ENCODE measurements around the gene MAP3K20. TPM values are rescaled to one million over a fixed set of nuclear protein-coding genes. Genes with fewer than 3 reads are reported as not detected.
A peak's percentile ranks its signal among the peaks of the same experiment; 100 is the strongest.

The MAP3K20 gene
- total and polyA plus RNA-seq, 2 of the 4 experiments (the other 2 are of a cell fraction) = 27.5 to 84.4 TPM

DNA sequence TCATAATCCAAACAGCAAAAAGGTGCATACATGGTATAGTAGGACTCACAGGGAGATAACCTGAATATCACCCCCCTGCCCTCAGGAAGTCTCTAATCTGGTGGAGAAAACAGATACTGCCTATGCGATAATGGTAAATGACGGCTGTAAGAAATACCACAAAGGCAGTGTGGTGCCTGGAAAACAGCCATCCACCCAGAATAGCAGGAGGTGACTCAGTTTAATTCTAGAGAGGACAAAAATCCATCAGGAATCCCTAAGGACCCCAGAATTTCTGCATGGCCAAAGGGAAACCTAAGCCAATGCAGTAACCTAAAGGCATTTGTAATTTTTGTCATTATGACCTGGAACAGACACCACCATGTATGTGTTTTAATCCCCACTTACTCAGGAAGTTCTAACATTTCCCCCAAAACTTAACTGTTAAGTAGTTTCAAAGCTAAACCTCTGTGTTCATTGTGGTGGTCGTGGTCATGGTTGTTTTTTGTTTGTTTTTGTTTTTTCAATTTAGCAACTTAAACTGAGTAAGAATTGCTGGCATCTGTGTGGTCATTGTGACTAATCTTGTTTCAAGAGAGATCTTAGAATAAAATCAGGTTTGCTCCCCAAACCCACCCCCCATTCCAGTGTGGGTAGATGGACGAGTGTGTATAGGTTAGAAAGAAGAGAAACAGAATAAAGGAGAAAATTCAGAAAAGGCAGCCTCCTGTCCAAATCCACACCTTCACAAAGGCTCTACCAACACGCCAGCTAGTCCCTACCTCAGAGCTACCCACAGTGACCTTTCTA is 157.5 kb downstream of the MAP3K20 start:
- no peak overlapping the region for H2BK5ac ChIP-seq (ENCODE audit: low read depth, low read length, poor library complexity, severe bottlenecking)
- ATAC-seq (ENCODE audit: low read depth) (no peak), DNase-seq (peak; percentile 26)
- no peak overlapping the region for H2AK5ac ChIP-seq (ENCODE audit: low read depth, low read length)
- no peak overlapping the region for H4K91ac ChIP-seq (ENCODE audit: insufficient read depth, low read depth, low read length)
- no TSS peak for BruUV-seq (replicated peaks)
- H2BK15ac ChIP-seq (ENCODE audit: low read depth, low read length) = no peak overlapping the region
- in situ Hi-C loops (cut with MboI; ENCODE audit: low sequenced_read_pairs) (no loop called here), dilution Hi-C loops (cut with HindIII; ENCODE audit: low sequenced_read_pairs, unreplicated experiment) (no loop called here), intact Hi-C loops (cut with micrococcal nuclease) (no loop called here)
- H3K9me1 ChIP-seq (ENCODE audit: insufficient read depth, low read length) = peaks cover 5% of the 10 kb centered on the region; the same call in 1 of the 2 replicates
- no peak overlapping the region for H3K18ac ChIP-seq (ENCODE audit: low read depth, low read length)
- no peak overlapping the region for H4K5ac ChIP-seq (ENCODE audit: low read depth, low read length)
- peaks cover 17% of the 10 kb centered on the region for H3K36me3 ChIP-seq (ENCODE audit: control insufficient read depth, insufficient read depth, low read length)
- no peaks in the 10 kb centered on the region for H3K27me3 ChIP-seq (ENCODE audit: control insufficient read depth, insufficient read depth, low read length)
- H3K27ac ChIP-seq (ENCODE audit: insufficient read depth, low read length) = no peak overlapping the region
- no peaks in the 10 kb centered on the region for H3K4me1 ChIP-seq (ENCODE audit: control insufficient read depth, insufficient read depth, low read length)
- 100% methylated on average over 1 of the region's 5 CpGs; no CpG with 5 or more reads in 1 of the 2 experiments for WGBS, 2 experiments (ENCODE audit: extremely low coverage in 2 of 2, insufficient read length in 1 of 2)
- no peak overlapping the region for H2AFZ ChIP-seq (replicated peaks; ENCODE audit: low read length, poor library complexity)
- CTCF ChIA-PET = no interaction called here
- no peak overlapping the region for H3K23ac ChIP-seq (ENCODE audit: low read depth, low read length)
- no peak overlapping the region for H3K14ac ChIP-seq (replicated peaks; ENCODE audit: low read depth, low read length)
- no peak overlapping the region for H3K4me2 ChIP-seq (ENCODE audit: low read depth, low read length)
- POLR2A ChIA-PET (ENCODE audit: unreplicated experiment) = no interaction called here
- no peak overlapping the region for H3K56ac ChIP-seq (ENCODE audit: extremely low read depth, insufficient read depth, low read length)
- no peak overlapping the region for H2AK9ac ChIP-seq (replicated peaks; ENCODE audit: low read depth, low read length, poor library complexity)
- no peak overlapping the region for H4K8ac ChIP-seq (ENCODE audit: low read depth in 2 of 2, low read length in 2 of 2)
- TF ChIP-seq RCOR1 (IDR thresholded peaks at IDR 0.05; ENCODE audit: insufficient replicate concordance, low read length) = no peak
- no peak for TF ChIP-seq RAD21 (IDR thresholded peaks at IDR 0.05; ENCODE audit: low read length)
- TF ChIP-seq, protein P1, sequence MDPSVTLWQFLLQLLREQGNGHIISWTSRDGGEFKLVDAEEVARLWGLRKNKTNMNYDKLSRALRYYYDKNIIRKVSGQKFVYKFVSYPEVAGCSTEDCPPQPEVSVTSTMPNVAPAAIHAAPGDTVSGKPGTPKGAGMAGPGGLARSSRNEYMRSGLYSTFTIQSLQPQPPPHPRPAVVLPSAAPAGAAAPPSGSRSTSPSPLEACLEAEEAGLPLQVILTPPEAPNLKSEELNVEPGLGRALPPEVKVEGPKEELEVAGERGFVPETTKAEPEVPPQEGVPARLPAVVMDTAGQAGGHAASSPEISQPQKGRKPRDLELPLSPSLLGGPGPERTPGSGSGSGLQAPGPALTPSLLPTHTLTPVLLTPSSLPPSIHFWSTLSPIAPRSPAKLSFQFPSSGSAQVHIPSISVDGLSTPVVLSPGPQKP (IDR thresholded peaks at IDR 0.05; ENCODE audit: borderline replicate concordance, low read depth, low read length) = no peak
- TF ChIP-seq, protein P2, sequence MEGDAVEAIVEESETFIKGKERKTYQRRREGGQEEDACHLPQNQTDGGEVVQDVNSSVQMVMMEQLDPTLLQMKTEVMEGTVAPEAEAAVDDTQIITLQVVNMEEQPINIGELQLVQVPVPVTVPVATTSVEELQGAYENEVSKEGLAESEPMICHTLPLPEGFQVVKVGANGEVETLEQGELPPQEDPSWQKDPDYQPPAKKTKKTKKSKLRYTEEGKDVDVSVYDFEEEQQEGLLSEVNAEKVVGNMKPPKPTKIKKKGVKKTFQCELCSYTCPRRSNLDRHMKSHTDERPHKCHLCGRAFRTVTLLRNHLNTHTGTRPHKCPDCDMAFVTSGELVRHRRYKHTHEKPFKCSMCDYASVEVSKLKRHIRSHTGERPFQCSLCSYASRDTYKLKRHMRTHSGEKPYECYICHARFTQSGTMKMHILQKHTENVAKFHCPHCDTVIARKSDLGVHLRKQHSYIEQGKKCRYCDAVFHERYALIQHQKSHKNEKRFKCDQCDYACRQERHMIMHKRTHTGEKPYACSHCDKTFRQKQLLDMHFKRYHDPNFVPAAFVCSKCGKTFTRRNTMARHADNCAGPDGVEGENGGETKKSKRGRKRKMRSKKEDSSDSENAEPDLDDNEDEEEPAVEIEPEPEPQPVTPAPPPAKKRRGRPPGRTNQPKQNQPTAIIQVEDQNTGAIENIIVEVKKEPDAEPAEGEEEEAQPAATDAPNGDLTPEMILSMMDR (conservative IDR thresholded peaks at IDR 0.05; ENCODE audit: low read depth, low read length) = no peak
- no peak for TF ChIP-seq CHD1 (IDR thresholded peaks at IDR 0.05; ENCODE audit: low read depth, low read length)
- TF ChIP-seq CEBPB (IDR thresholded peaks at IDR 0.05; ENCODE audit: low read depth, low read length) = no peak
- no peak for TF ChIP-seq POLR2A (IDR thresholded peaks at IDR 0.05; ENCODE audit: low read depth, low read length)
- TF ChIP-seq RFX5 (IDR thresholded peaks at IDR 0.05; ENCODE audit: low read depth, low read length) = no peak
- TF ChIP-seq, protein P3, sequence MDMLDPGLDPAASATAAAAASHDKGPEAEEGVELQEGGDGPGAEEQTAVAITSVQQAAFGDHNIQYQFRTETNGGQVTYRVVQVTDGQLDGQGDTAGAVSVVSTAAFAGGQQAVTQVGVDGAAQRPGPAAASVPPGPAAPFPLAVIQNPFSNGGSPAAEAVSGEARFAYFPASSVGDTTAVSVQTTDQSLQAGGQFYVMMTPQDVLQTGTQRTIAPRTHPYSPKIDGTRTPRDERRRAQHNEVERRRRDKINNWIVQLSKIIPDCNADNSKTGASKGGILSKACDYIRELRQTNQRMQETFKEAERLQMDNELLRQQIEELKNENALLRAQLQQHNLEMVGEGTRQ (IDR thresholded peaks at IDR 0.05; ENCODE audit: low read depth, low read length) = no peak
- TF ChIP-seq BHLHE40 (IDR thresholded peaks at IDR 0.05; ENCODE audit: low read depth, low read length) = no peak
- TF ChIP-seq NFE2L2 (IDR thresholded peaks at IDR 0.05; ENCODE audit: low read depth, low read length) = no peak
- no peak for TF ChIP-seq MXI1 (IDR thresholded peaks at IDR 0.05; ENCODE audit: borderline replicate concordance, low read depth, low read length)
- no peak for TF ChIP-seq MAFK (IDR thresholded peaks at IDR 0.05; ENCODE audit: low read depth, low read length)
- no peak for TF ChIP-seq FOS (IDR thresholded peaks at IDR 0.05; ENCODE audit: low read depth, low read length)
- no peak for TF ChIP-seq MAZ (IDR thresholded peaks at IDR 0.05; ENCODE audit: borderline replicate concordance, low read depth, low read length)
- no peak for TF ChIP-seq SMC3 (IDR thresholded peaks at IDR 0.05; ENCODE audit: low read depth, low read length)
- H2BK20ac ChIP-seq (ENCODE audit: low read depth, low read length) = no peak overlapping the region
- no peaks in the 10 kb centered on the region for H3K9me3 ChIP-seq (ENCODE audit: control insufficient read depth, insufficient read depth, low read length)
- H2BK120ac ChIP-seq (ENCODE audit: low read depth, low read length) = no peak overlapping the region
- no peaks in the 10 kb centered on the region for H4K20me1 ChIP-seq (ENCODE audit: insufficient read depth, low read length)
- no peak overlapping the region for H3K9ac ChIP-seq (ENCODE audit: low read depth, low read length)
- H3K4me3 ChIP-seq (ENCODE audit: insufficient read depth, low read depth, low read length) = no peak overlapping the region
- no peaks in the 10 kb centered on the region for H3K79me1 ChIP-seq (ENCODE audit: low read depth in 1 of 2, low read length in 2 of 2)
- no peak overlapping the region for H3K4ac ChIP-seq (ENCODE audit: low read depth, low read length)
